ENCODE results near the gene OR51F1. TPM values are rescaled to one million over a fixed set of nuclear protein-coding genes. Genes with fewer than 3 reads are reported as not detected.
"Not testable (repeated sequence)": the region's sequence is repeated elsewhere in the genome, so short reads cannot be mapped to it uniquely, and the experiment has no call there.

OR51F1 gene, protein sequence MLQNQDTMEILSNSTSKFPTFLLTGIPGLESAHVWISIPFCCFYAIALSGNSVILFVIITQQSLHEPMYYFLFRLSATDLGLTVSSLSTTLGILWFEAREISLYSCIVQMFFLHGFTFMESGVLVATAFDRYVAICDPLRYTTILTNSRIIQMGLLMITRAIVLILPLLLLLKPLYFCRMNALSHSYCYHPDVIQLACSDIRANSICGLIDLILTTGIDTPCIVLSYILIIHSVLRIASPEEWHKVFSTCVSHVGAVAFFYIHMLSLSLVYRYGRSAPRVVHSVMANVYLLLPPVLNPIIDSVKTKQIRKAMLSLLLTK
- polyA plus RNA-seq (2013, experiment 1 of 2): not detected
- not detected for polyA plus RNA-seq (2013, experiment 2 of 2)

DNA sequence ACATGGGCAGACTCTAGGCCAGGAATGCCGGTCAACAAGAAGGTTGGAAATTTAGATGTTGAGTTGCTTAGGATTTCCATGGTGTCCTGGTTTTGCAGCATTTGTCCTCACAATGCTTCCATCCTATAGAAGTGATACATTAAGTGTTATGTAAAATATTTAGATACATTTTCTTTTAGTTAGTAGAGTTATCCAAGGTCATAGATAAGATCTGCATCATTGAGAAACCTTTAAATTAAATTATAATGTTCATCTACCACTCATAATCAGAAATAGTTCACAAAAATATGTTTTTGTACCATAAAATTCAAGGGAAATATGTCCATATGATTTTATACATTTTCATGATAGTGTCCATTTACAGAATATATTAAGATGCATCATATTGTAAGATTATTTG lies at the start of gene OR51F1:
OR51F1 (minus strand) TSS at position 101 of the 400 bp plus-strand sequence; CDS start at position 101, 0 bp downstream.
- Histone ChIP-seq H3K27ac (ENCODE audit: low read depth, low read length, severe bottlenecking) (no peak within 1 kb of the TSS), H3K4me1 (ENCODE audit: control insufficient read depth, insufficient read depth, low read length, poor library complexity, severe bottlenecking) (no peaks in the 10 kb centered on the region), H3K9me3 (ENCODE audit: control insufficient read depth, low read length) (no peaks in the 10 kb centered on the region), H3K4me3 (ENCODE audit: extremely low read depth, insufficient read depth, low read length, poor library complexity, severe bottlenecking) (no peak within 1 kb of the TSS), H3K36me3 (ENCODE audit: control insufficient read depth, insufficient read depth, low read length) (no peaks in the 10 kb centered on the region)
- 100% methylated on average over 1 of the region's 1 CpG; no CpG with 5 or more reads in 1 of the 2 experiments for WGBS, 2 experiments (ENCODE audit: insufficient coverage in 2 of 2)

DNA sequence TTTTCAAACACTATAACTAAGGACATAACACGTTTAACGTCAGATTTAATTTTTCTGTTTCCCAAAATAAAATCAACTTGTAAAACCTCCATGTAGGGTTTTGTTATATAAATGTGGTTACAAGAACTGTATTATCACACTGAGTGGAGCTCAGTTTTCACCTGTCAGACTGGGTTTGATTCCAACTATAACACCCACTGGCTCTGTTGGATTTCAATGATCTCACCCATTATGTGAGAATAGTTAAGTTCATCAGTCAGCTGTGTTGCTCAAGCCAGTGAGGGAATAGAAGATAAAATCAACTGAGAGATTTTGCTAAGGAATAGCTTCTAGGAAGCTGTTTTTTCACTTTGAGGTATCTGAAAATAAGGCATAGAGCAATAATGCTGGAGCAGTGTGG lies 39.5 kb upstream of the OR51F1 start:
- no peaks in the 10 kb centered on the region for H3K4me1 ChIP-seq (ENCODE audit: control insufficient read depth, insufficient read depth, low read length, poor library complexity, severe bottlenecking)
- H3K27ac ChIP-seq (ENCODE audit: low read depth, low read length, severe bottlenecking): no peak overlapping the region
- no peaks in the 10 kb centered on the region for H3K36me3 ChIP-seq (ENCODE audit: control insufficient read depth, insufficient read depth, low read length)
- WGBS, 2 experiments (ENCODE audit: insufficient coverage in 2 of 2): no CpG with 5 or more reads among the region's 2 CpGs
- no peak overlapping the region for H3K4me3 ChIP-seq (ENCODE audit: extremely low read depth, insufficient read depth, low read length, poor library complexity, severe bottlenecking)
- no peaks in the 10 kb centered on the region for H3K9me3 ChIP-seq (ENCODE audit: control insufficient read depth, low read length)

DNA sequence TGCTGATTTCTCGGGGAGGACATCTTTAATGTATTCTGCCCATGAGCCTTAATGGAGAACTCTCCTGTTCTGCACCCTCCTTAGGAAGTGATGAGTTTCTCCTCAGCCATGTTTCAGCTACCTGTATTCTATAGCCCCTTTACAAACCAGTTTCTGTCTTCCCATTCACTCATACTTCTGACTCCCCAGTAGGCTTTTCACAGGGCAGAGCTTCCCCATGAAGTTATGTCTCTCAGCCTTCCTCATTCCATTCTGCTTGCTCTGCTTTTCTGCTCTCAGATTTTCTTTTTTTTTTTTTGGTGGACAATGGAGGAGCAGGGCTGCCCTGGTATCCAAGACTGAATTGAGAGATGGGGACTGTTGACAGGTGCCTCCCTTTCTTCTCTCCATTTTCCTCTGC lies 38.7 kb upstream of the OR51F1 start:
- no peaks in the 10 kb centered on the region for H3K36me3 ChIP-seq (ENCODE audit: control insufficient read depth, insufficient read depth, low read length)
- no peaks in the 10 kb centered on the region for H3K9me3 ChIP-seq (ENCODE audit: control insufficient read depth, low read length)
- 88% methylated on average over 1 of the region's 1 CpG; no CpG with 5 or more reads in 1 of the 2 experiments for WGBS, 2 experiments (ENCODE audit: insufficient coverage in 2 of 2)
- no peak overlapping the region for H3K4me3 ChIP-seq (ENCODE audit: extremely low read depth, insufficient read depth, low read length, poor library complexity, severe bottlenecking)
- H3K27ac ChIP-seq (ENCODE audit: low read depth, low read length, severe bottlenecking): no peak overlapping the region
- no peaks in the 10 kb centered on the region for H3K4me1 ChIP-seq (ENCODE audit: control insufficient read depth, insufficient read depth, low read length, poor library complexity, severe bottlenecking)

DNA sequence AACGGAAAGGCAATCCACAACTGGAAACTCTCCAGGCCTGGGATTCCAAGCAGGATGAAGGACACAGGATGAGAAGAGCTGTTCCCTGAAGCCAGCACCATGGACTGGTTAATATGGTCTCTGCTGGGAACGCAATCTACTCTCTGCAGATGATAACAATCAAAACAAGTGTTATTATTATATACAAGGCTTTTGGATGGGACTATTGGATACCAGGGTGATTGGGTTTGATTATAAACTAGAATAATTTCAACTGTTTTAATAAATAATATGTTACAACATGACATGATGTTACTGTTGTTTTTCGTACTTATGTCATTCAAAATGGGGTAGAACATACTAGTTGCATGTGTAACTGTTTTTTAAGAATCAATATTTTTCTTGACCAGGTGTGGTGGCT lies 34.5 kb upstream of the OR51F1 start, which contains the start of gene OR52R1:
OR52R1 (minus strand) TSS at position 101 of the 400 bp plus-strand sequence; CDS start at position 101, 0 bp downstream.
- Histone ChIP-seq H3K9me3 (ENCODE audit: control insufficient read depth, low read length) (no peaks in the 10 kb centered on the region), H3K36me3 (ENCODE audit: control insufficient read depth, insufficient read depth, low read length) (no peaks in the 10 kb centered on the region), H3K4me1 (ENCODE audit: control insufficient read depth, insufficient read depth, low read length, poor library complexity, severe bottlenecking) (no peaks in the 10 kb centered on the region), H3K27ac (ENCODE audit: low read depth, low read length, severe bottlenecking) (no peak within 1 kb of the TSS), H3K4me3 (ENCODE audit: extremely low read depth, insufficient read depth, low read length, poor library complexity, severe bottlenecking) (no peak within 1 kb of the TSS)
- WGBS, 2 experiments (ENCODE audit: insufficient coverage in 2 of 2): 86 to 100% methylated on average over 1 of the region's 3 CpGs

DNA sequence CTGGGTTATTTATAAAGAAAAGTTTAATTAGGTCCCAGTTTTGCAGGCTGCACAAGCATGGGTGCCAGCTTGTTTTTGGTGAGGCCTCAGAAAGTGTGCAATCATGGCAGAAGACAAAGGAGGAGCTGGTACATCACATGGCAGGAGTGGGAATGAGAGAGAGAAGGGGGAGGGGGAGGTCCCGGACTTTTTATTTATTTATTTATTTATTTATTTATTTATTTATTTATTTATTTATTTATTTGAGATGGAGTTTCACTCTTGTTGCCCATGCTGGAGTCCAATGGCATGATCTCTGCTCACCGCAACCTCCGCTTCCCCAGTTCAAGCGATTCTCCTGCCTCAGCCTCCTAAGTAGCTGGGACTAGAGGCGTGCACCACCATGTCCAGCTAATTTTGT lies 31.6 kb upstream of the OR51F1 start:
- 79 to 100% methylated on average over 1 to 3 of the region's 5 CpGs for WGBS, 2 experiments (ENCODE audit: insufficient coverage in 2 of 2)
- not testable (repeated sequence) for H3K36me3 ChIP-seq (ENCODE audit: control insufficient read depth, insufficient read depth, low read length); H3K4me3 ChIP-seq (ENCODE audit: extremely low read depth, insufficient read depth, low read length, poor library complexity, severe bottlenecking); H3K27ac ChIP-seq (ENCODE audit: low read depth, low read length, severe bottlenecking); H3K9me3 ChIP-seq (ENCODE audit: control insufficient read depth, low read length); H3K4me1 ChIP-seq (ENCODE audit: control insufficient read depth, insufficient read depth, low read length, poor library complexity, severe bottlenecking)

DNA sequence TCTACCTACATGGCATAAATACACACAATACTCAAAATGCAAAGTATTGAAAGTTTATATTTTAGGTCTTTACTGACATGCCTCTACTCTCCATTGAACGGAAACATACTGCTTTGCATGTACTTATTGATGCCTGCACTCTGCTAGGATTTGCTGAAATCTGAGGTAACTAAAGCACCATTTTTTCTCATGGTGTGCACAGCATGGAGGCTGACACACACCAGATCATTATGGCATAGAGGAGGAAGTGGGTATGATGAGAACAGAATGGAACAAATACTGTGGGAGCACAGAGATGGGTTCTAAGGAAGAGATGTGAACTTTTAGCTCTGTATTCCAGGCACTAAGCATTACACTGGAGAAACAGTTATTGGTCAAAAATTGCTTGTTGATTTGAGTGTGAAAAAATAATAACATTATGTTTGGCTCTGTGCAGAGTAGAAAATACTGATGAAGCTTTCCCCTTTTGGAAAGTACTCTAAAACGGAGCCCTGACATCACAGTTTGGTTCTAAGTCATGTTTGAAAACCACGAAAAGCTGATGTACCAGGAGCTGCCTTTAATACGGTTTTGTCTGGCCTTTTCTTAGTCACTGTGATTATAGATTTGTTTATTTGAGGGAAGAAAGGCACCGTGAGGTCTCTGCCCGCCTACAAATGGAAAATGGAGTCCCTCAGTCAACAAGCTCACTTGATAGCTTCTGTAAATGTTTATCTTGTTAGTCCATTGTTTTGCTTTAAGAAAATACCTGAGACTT lies 28.9 kb upstream of the OR51F1 start:
- H3K36me3 ChIP-seq (ENCODE audit: control insufficient read depth, insufficient read depth, low read length): no peaks in the 10 kb centered on the region
- no peaks in the 10 kb centered on the region for H3K9me3 ChIP-seq (ENCODE audit: control insufficient read depth, low read length)
- H3K27ac ChIP-seq (ENCODE audit: low read depth, low read length, severe bottlenecking): no peak overlapping the region
- WGBS, 2 experiments (ENCODE audit: insufficient coverage in 2 of 2): 88 to 93% methylated on average over 4 to 6 of the region's 6 CpGs
- no peaks in the 10 kb centered on the region for H3K4me1 ChIP-seq (ENCODE audit: control insufficient read depth, insufficient read depth, low read length, poor library complexity, severe bottlenecking)
- no peak overlapping the region for H3K4me3 ChIP-seq (ENCODE audit: extremely low read depth, insufficient read depth, low read length, poor library complexity, severe bottlenecking)

DNA sequence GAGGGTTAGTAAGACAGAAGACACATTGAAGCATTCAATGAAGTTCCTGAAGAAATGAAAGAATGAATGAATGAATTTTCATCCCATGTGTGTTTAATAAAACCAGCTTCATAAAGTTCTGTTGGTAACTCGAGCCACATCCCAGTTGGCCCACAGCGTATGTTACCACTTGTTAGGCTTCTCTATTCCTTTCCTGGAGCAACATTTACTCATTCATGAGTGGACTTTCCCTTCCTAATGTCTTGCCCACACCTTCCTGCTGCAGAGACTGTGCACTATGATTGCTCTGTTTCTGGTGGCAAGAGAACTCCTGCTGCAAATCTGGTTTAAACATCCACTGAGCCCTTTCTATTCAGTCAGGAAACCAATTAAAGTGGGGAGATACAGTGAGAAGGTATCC lies 27.5 kb upstream of the OR51F1 start:
- no peaks in the 10 kb centered on the region for H3K9me3 ChIP-seq (ENCODE audit: control insufficient read depth, low read length)
- H3K36me3 ChIP-seq (ENCODE audit: control insufficient read depth, insufficient read depth, low read length): no peaks in the 10 kb centered on the region
- H3K4me3 ChIP-seq (ENCODE audit: extremely low read depth, insufficient read depth, low read length, poor library complexity, severe bottlenecking): no peak overlapping the region
- WGBS, 2 experiments (ENCODE audit: insufficient coverage in 2 of 2): 75 to 100% methylated on average over 1 of the region's 2 CpGs
- no peak overlapping the region for H3K27ac ChIP-seq (ENCODE audit: low read depth, low read length, severe bottlenecking)
- H3K4me1 ChIP-seq (ENCODE audit: control insufficient read depth, insufficient read depth, low read length, poor library complexity, severe bottlenecking): no peaks in the 10 kb centered on the region

DNA sequence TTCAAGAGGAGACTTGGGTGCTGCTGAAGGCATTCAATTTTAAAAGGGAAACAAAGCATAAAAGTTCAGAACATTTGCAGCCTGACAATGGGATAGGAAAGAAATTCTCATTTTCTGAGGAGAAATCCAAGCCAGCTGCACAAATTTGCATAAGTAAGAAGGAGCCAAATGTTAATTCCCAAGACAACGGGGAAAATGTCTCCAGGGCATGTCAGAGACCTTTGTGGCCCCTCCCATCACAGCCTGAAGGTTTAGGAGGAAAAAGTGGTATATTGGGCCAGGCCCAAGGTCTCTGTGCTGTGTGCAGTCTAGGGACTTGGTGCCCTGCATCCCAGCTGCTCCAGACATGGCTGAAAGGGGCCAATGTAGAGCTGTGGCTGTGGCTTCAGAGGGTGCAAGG lies 12.7 kb upstream of the OR51F1 start:
- H3K4me1 ChIP-seq (ENCODE audit: control insufficient read depth, insufficient read depth, low read length, poor library complexity, severe bottlenecking): no peaks in the 10 kb centered on the region
- no peak overlapping the region for H3K4me3 ChIP-seq (ENCODE audit: extremely low read depth, insufficient read depth, low read length, poor library complexity, severe bottlenecking)
- H3K9me3 ChIP-seq (ENCODE audit: control insufficient read depth, low read length): no peaks in the 10 kb centered on the region
- WGBS, 2 experiments (ENCODE audit: insufficient coverage in 2 of 2): 60% methylated on average over 1 of the region's 1 CpG; no CpG with 5 or more reads in 1 of the 2 experiments
- no peak overlapping the region for H3K27ac ChIP-seq (ENCODE audit: low read depth, low read length, severe bottlenecking)
- H3K36me3 ChIP-seq (ENCODE audit: control insufficient read depth, insufficient read depth, low read length): no peaks in the 10 kb centered on the region

DNA sequence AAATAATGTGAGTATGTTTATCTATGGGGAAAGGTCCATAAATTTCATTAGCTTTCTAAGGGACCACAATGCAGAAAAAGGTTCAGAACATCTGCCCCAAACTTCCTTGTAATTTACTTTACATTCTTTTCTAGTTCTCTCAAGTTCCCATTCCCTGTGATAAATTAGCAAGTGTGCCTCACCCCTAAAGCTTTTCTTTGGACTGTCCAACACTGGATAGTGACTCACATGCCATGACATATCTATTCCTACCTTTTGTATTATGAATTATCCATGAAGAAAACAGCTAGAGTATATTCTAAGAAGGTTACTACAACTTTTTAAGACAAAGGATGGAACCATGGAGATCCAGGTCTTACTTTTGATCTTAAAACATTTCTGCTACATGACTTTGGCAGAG lies 1.6 kb downstream of the OR51F1 start:
- Histone ChIP-seq H3K4me1 (ENCODE audit: control insufficient read depth, insufficient read depth, low read length, poor library complexity, severe bottlenecking) (no peaks in the 10 kb centered on the region), H3K27ac (ENCODE audit: low read depth, low read length, severe bottlenecking) (no peak overlapping the region), H3K4me3 (ENCODE audit: extremely low read depth, insufficient read depth, low read length, poor library complexity, severe bottlenecking) (no peak overlapping the region), H3K9me3 (ENCODE audit: control insufficient read depth, low read length) (no peaks in the 10 kb centered on the region), H3K36me3 (ENCODE audit: control insufficient read depth, insufficient read depth, low read length) (no peaks in the 10 kb centered on the region)

DNA sequence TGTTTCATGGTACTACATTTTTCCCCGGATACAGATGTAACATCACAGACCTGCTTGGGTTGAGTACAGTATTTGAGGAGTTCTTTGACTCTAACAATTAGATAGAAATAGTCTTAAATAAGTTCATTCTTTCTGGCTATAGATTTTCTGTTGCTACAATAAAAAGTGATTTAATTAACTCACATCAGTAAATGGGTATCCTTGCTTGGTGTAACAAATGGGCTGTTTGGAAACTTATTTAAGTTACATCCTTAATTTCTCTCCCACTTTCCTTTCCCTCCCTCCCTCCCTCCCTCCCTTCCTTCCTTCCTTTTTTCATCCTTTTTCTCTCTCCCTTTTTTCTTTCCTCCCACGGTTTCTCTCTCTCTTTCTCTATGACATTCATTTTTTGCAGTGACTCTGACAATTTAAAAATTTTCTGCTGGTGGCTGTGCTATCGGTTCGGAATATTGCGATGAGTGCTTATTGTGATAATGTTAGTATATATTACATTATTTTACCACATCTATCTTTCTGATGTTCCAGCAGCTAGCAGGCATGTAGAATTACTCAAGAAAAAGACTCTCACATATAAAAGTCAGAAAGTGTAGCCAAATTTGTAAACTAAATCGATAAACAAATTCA lies 3.2 kb downstream of the OR51F1 start:
- Histone ChIP-seq H3K9me3 (ENCODE audit: control insufficient read depth, low read length) (no peaks in the 10 kb centered on the region), H3K4me3 (ENCODE audit: extremely low read depth, insufficient read depth, low read length, poor library complexity, severe bottlenecking) (no peak overlapping the region), H3K4me1 (ENCODE audit: control insufficient read depth, insufficient read depth, low read length, poor library complexity, severe bottlenecking) (no peaks in the 10 kb centered on the region), H3K27ac (ENCODE audit: low read depth, low read length, severe bottlenecking) (no peak overlapping the region), H3K36me3 (ENCODE audit: control insufficient read depth, insufficient read depth, low read length) (no peaks in the 10 kb centered on the region)
- WGBS, 2 experiments (ENCODE audit: insufficient coverage in 2 of 2): no CpG with 5 or more reads among the region's 6 CpGs
